Measurements from ENCODE around the gene UBA7.

DNA sequence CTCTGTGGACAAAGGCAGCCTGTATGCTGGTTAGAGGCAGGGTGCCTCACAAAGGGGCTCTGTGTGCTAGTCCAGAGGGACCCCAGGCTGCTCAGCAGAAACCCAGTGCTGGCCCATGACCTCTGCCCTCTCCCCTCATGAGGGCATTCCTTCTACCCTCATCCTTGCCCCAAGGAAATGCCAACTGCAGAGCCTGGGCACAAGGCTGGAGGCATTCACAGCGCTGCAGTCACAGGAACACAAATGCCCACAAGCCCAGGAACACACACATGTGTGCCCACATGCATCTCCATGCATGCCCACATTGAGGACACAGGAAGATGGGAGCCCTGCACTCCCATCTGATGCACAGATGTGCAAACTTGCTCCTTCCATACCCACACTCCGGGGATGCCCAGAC lies 6.9 kb downstream of the UBA7 start:
- TF ChIP-seq, protein P1, sequence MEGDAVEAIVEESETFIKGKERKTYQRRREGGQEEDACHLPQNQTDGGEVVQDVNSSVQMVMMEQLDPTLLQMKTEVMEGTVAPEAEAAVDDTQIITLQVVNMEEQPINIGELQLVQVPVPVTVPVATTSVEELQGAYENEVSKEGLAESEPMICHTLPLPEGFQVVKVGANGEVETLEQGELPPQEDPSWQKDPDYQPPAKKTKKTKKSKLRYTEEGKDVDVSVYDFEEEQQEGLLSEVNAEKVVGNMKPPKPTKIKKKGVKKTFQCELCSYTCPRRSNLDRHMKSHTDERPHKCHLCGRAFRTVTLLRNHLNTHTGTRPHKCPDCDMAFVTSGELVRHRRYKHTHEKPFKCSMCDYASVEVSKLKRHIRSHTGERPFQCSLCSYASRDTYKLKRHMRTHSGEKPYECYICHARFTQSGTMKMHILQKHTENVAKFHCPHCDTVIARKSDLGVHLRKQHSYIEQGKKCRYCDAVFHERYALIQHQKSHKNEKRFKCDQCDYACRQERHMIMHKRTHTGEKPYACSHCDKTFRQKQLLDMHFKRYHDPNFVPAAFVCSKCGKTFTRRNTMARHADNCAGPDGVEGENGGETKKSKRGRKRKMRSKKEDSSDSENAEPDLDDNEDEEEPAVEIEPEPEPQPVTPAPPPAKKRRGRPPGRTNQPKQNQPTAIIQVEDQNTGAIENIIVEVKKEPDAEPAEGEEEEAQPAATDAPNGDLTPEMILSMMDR (IDR thresholded peaks at IDR 0.05) = no peak
- TF ChIP-seq ZFX (IDR thresholded peaks at IDR 0.05; ENCODE audit: borderline replicate concordance) = no peak
